H1 (cell line): ENCODE results near the gene SLC24A5. TPM values are rescaled to one million over a fixed set of nuclear protein-coding genes. Genes with fewer than 3 reads are reported as not detected.

Source experiments
- CTCF ChIA-PET: fragments of 300-600 bp; sonication (Branson Sonifier 250); formaldehyde crosslinking; loops from one replicate; lab custom pipeline; 2021; ENCODE audit not compliant: partially characterized antibody; lab: Charles Lee
- POLR2A ChIA-PET: fragments of 300-600 bp; sonication (Branson Sonifier 250); formaldehyde crosslinking; loops from one replicate; lab custom pipeline; 2021; ENCODE audit warnings: inconsistent platforms; ENCODE audit not compliant: partially characterized antibody; lab: Charles Lee
- DNase-seq, 2 experiments: peaks; one replicate each; pipeline versions ENCODE4 v3.0.0 to v3.0.0-alpha.2; 2010 to 2022; ENCODE audit warnings: low spot score in 2 of 2, low read depth in 1 of 2, mixed read lengths in 1 of 2
- FAIRE-seq: peaks from 2 replicates; lab custom pipeline; 2011; peaks lifted over from hg19 to GRCh38; lab: Jason Lieb, UNC
- H2AFZ ChIP-seq: 2 replicates; pipeline ENCODE4 v1.8.1; 2012; ENCODE audit warnings: low read length, inconsistent platforms
- H2AK5ac ChIP-seq: 2 replicates; pipeline ENCODE4 v1.6.1; 2013; ENCODE audit warnings: low read depth, low read length
- H2BK120ac ChIP-seq: replicated peaks from 2 replicates; pipeline ENCODE3; 2013; ENCODE audit warnings: low read depth, low read length, inconsistent platforms
- H2BK12ac ChIP-seq: 2 replicates; pipeline ENCODE4 v1.6.1; 2013; ENCODE audit warnings: low read depth, low read length
- H2BK15ac ChIP-seq: 2 replicates; pipeline ENCODE4 v1.6.1; 2013; ENCODE audit warnings: low read length
- H2BK20ac ChIP-seq: 2 replicates; pipeline ENCODE4 v1.6.1; 2013; ENCODE audit warnings: low read length
- H2BK5ac ChIP-seq: 2 replicates; pipeline ENCODE4 v1.6.1; 2013; ENCODE audit warnings: low read depth, low read length
- H3K14ac ChIP-seq: 2 replicates; pipeline ENCODE4 v1.6.1; 2013; ENCODE audit warnings: inconsistent platforms; ENCODE audit not compliant: insufficient read length
- H3K18ac ChIP-seq: 2 replicates; pipeline ENCODE4 v1.6.1; 2013; ENCODE audit warnings: low read length; ENCODE audit errors: extremely low read depth
- H3K23ac ChIP-seq: 2 replicates; pipeline ENCODE4 v1.6.1; 2013; ENCODE audit warnings: inconsistent platforms; ENCODE audit not compliant: insufficient read length
- H3K23me2 ChIP-seq: 2 replicates; pipeline ENCODE4 v1.6.1; 2013; ENCODE audit warnings: low read depth, low read length
- H3K27ac ChIP-seq: 2 replicates; pipeline ENCODE4 v1.6.1; 2011; ENCODE audit warnings: low read depth, low read length, inconsistent platforms
- H3K27me3 ChIP-seq, 4 experiments: replicated peaks in 1 of 4; 1 replicate in 1 of 4; 2 replicates in 3 of 4; pipeline versions ENCODE4 v1.6.1 to v1.8.1; 2011 to 2013; ENCODE audit warnings: low read length in 3 of 4, mild to moderate bottlenecking in 3 of 4, inconsistent platforms in 2 of 4, mixed read lengths in 2 of 4, moderate library complexity in 1 of 4; ENCODE audit not compliant: control insufficient read depth in 3 of 4, insufficient read depth in 3 of 4; ENCODE audit errors: extremely low read depth in 1 of 4
- H3K36me3 ChIP-seq, 4 experiments: 2 replicates each; pipeline versions ENCODE4 v1.6.1 to v1.8.1; 2011 to 2013; ENCODE audit warnings: mild to moderate bottlenecking in 4 of 4, low read length in 3 of 4, moderate library complexity in 2 of 4, control low read depth in 1 of 4, inconsistent platforms in 1 of 4; ENCODE audit not compliant: insufficient read depth in 4 of 4, control insufficient read depth in 2 of 4
- H3K4ac ChIP-seq: replicated peaks from 2 replicates; pipeline ENCODE3; 2013; ENCODE audit warnings: low read length, low read depth, mixed read lengths, inconsistent platforms; ENCODE audit not compliant: insufficient read length
- H3K4me1 ChIP-seq, 4 experiments: replicated peaks in 1 of 4; 1 replicate in 1 of 4; 2 replicates in 3 of 4; pipeline versions ENCODE4 v1.6.1 to v1.8.1; 2011 to 2013; ENCODE audit warnings: low read length in 3 of 4, inconsistent platforms in 2 of 4, mixed read lengths in 1 of 4; ENCODE audit not compliant: insufficient read depth in 4 of 4, control insufficient read depth in 3 of 4
- H3K4me2 ChIP-seq, 2 experiments: 2 replicates each; pipeline versions ENCODE4 v1.6.1 to v1.8.1; 2011 to 2013; ENCODE audit warnings: low read depth in 2 of 2, low read length in 2 of 2, control low read depth in 1 of 2, inconsistent platforms in 1 of 2, mild to moderate bottlenecking in 1 of 2; ENCODE audit not compliant: insufficient read depth in 1 of 2
- H3K4me3 ChIP-seq, 4 experiments: fragments of 200-600, 300-600 bp in 1 of 4; sonication (generic), shearing (Covaris generic), sonication (Bioruptor Twin) in 1 of 4; 2 replicates each; pipeline versions ENCODE4 v1.5.1 to v1.8.1; 2011 to 2016; ENCODE audit warnings: low read length in 4 of 4, low read depth in 3 of 4, control low read depth in 2 of 4, inconsistent platforms in 2 of 4, mild to moderate bottlenecking in 2 of 4, mixed read lengths in 1 of 4, moderate library complexity in 1 of 4; ENCODE audit not compliant: insufficient read depth in 2 of 4; ENCODE audit errors: extremely low read depth in 1 of 4
- H3K56ac ChIP-seq: replicated peaks from 2 replicates; pipeline ENCODE3; 2013; ENCODE audit warnings: low read depth, mild to moderate bottlenecking, mixed read lengths, low read length, inconsistent platforms; ENCODE audit not compliant: insufficient read length
- H3K79me1 ChIP-seq: 2 replicates; pipeline ENCODE4 v1.6.1; 2013; ENCODE audit warnings: low read depth, low read length, control low read depth
- H3K79me2 ChIP-seq, 2 experiments: 2 replicates each; pipeline versions ENCODE4 v1.6.1 to v1.8.1; 2012 to 2013; ENCODE audit warnings: low read length in 2 of 2, mild to moderate bottlenecking in 2 of 2, inconsistent platforms in 1 of 2; ENCODE audit not compliant: insufficient read depth in 2 of 2, control insufficient read depth in 1 of 2
- H3K9ac ChIP-seq, 4 experiments: replicated peaks in 1 of 4; 1 replicate in 1 of 4; 2 replicates in 3 of 4; pipeline versions ENCODE4 v1.6.1 to v1.8.1; 2011 to 2013; ENCODE audit warnings: low read depth in 3 of 4, low read length in 3 of 4, control low read depth in 2 of 4, mild to moderate bottlenecking in 2 of 4, moderate library complexity in 2 of 4, inconsistent platforms in 1 of 4; ENCODE audit errors: extremely low read depth in 1 of 4
- H3K9me3 ChIP-seq, 2 experiments: 2 replicates each; pipeline versions ENCODE4 v1.6.1 to v1.8.1; 2012 to 2013; ENCODE audit warnings: mild to moderate bottlenecking in 2 of 2, moderate library complexity in 2 of 2, control low read depth in 1 of 2, inconsistent platforms in 1 of 2, low read depth in 1 of 2, low read length in 1 of 2, mixed read lengths in 1 of 2; ENCODE audit not compliant: insufficient read depth in 2 of 2
- H4K20me1 ChIP-seq, 2 experiments: replicated peaks in 1 of 2; 2 replicates each; pipeline versions ENCODE3 to v1.8.1; 2011 to 2013; ENCODE audit warnings: inconsistent platforms in 2 of 2, low read length in 2 of 2, mild to moderate bottlenecking in 1 of 2; ENCODE audit not compliant: insufficient read depth in 2 of 2, control insufficient read depth in 1 of 2
- H4K5ac ChIP-seq: 2 replicates; pipeline ENCODE4 v1.6.1; 2013; ENCODE audit warnings: low read length, low read depth, mixed read lengths, inconsistent platforms; ENCODE audit not compliant: insufficient read length
- H4K8ac ChIP-seq: 2 replicates; pipeline ENCODE4 v1.8.0; 2013; ENCODE audit warnings: mild to moderate bottlenecking, moderate library complexity, low read length, inconsistent platforms; ENCODE audit not compliant: insufficient read depth; ENCODE audit errors: extremely low read depth
- H4K91ac ChIP-seq: replicated peaks from 2 replicates; pipeline ENCODE3; 2013; ENCODE audit warnings: low read length, mixed read lengths, inconsistent platforms; ENCODE audit not compliant: insufficient read length
- CTBP2 ChIP-seq: IDR thresholded peaks from 2 replicates; pipeline ENCODE4 v1.7.0; 2011; ENCODE audit warnings: borderline replicate concordance, mild to moderate bottlenecking, moderate library complexity, mixed read lengths, low read length; ENCODE audit not compliant: insufficient read depth, insufficient read length
- CTCF ChIP-seq, 3 experiments: IDR thresholded peaks; 1 replicate in 2 of 3; 2 replicates in 1 of 3; pipeline versions ENCODE4 v1.5.1 to v1.6.1; 2011; ENCODE audit warnings: low read length in 3 of 3, mild to moderate bottlenecking in 3 of 3, inconsistent platforms in 2 of 3, low read depth in 1 of 3, moderate library complexity in 1 of 3; ENCODE audit not compliant: insufficient read depth in 1 of 3; ENCODE audit errors: control extremely low read depth in 1 of 3
- E2F6 ChIP-seq: IDR thresholded peaks from 2 replicates; pipeline ENCODE4 v1.6.1; 2012; ENCODE audit warnings: inconsistent platforms
- EP300 ChIP-seq, 2 experiments: IDR thresholded peaks; 1 replicate in 1 of 2; 2 replicates in 1 of 2; pipeline ENCODE4 v1.6.1; 2011 to 2012; ENCODE audit warnings: low read depth in 2 of 2, low read length in 2 of 2, mild to moderate bottlenecking in 2 of 2, borderline replicate concordance in 1 of 2, inconsistent platforms in 1 of 2, moderate library complexity in 1 of 2
- EZH2 ChIP-seq: fragments of 200-600 bp; sonication (generic); IDR thresholded peaks from 2 replicates; pipeline ENCODE4 v1.7.1; 2012; ENCODE audit warnings: low read depth, mild to moderate bottlenecking, moderate library complexity, low read length, inconsistent platforms; ENCODE audit not compliant: severe bottlenecking
- NRF1 ChIP-seq: IDR thresholded peaks from 2 replicates; pipeline ENCODE4 v1.6.1; 2011; ENCODE audit warnings: mild to moderate bottlenecking, low read depth, low read length, improper control_type of control experiment
- POLR2A ChIP-seq, 2 experiments: IDR thresholded peaks; 1 replicate in 1 of 2; 2 replicates in 1 of 2; pipeline ENCODE4 v1.6.1; 2011; ENCODE audit warnings: low read depth in 2 of 2, low read length in 2 of 2, mild to moderate bottlenecking in 2 of 2; ENCODE audit errors: control extremely low read depth in 1 of 2
- POU5F1 ChIP-seq: IDR thresholded peaks from 2 replicates; pipeline ENCODE4 v1.6.1; 2011; ENCODE audit warnings: low read depth, mild to moderate bottlenecking, low read length, moderate library complexity
- SAP30 ChIP-seq: fragments of 300-600 bp; sonication (generic); IDR thresholded peaks from 2 replicates; pipeline ENCODE4 v1.7.1; 2012; ENCODE audit warnings: low read length, moderate library complexity, mild to moderate bottlenecking, inconsistent platforms; ENCODE audit not compliant: insufficient read depth, insufficient replicate concordance
- SUZ12 ChIP-seq: fragments of 200-600 bp; sonication (generic); IDR thresholded peaks from 2 replicates; pipeline ENCODE4 v1.6.1; 2012; ENCODE audit warnings: mild to moderate bottlenecking, inconsistent platforms, low read length, moderate library complexity, mixed read lengths
- TCF12 ChIP-seq: IDR thresholded peaks from 2 replicates; pipeline ENCODE4 v1.6.1; 2011; ENCODE audit warnings: low read depth, mild to moderate bottlenecking, low read length
- WGBS, 2 experiments: shearing (Covaris generic) in 1 of 2; methylation state at CpG; one replicate each; pipeline versions ENCODE4 v1.1.6 to v1.1.7; 2013 to 2015; ENCODE audit warnings: low lambda C conversion rate in 2 of 2, mixed read lengths in 2 of 2, inconsistent platforms in 1 of 2, low coverage in 1 of 2, missing lambda C conversion rate in 1 of 2; ENCODE audit not compliant: insufficient replicate concordance in 2 of 2, insufficient coverage in 1 of 2, insufficient read length in 1 of 2; ENCODE audit errors: extremely low coverage in 1 of 2, missing lambda C conversion rate in 1 of 2; 5-methylcytosine and 5-hydroxymethylcytosine counted together
- polyA plus RNA-seq, 7 experiments: library from polyadenylated mRNA; depleted of rRNA in 3 of 7; stranded (reverse) in 5 of 7; unstranded in 2 of 7; fragments of >200 nt in 5 of 7; fragments of 200-250 nt in 2 of 7; gene quantifications; 1 replicate in 5 of 7; 2 replicates in 1 of 7; 4 replicates in 1 of 7; pipeline versions ENCODE4 v1.2.1 to v1.2.3, GENCODE V29; 2011 to 2013; ENCODE audit warnings: missing spikeins in 2 of 7, mixed read lengths in 2 of 7
- total RNA-seq: library from RNA; stranded (reverse); fragmentation: NEBNext Ultra II Directional; extraction: Animal tissue kit (Norgen Biotek cat#: 25700); gene quantifications from 2 replicates; pipeline ENCODE4 v1.2.1, GENCODE V29; 2021

The SLC24A5 gene
- total and polyA plus RNA-seq, 2 of the 8 experiments (the other 6 are each of a cell fraction or from before 2014, with no cell fraction given), result not detected

- Histone ChIP-seq H2BK12ac (no peak overlapping the region), H2BK5ac (no peak overlapping the region), H3K4me3 (no peak overlapping the region), H4K91ac (no peak overlapping the region), H3K27me3 (no peaks in the 10 kb centered on the region), H2BK20ac (no peak overlapping the region), H3K27ac (no peak overlapping the region), H2AK5ac (no peak overlapping the region), H3K23me2 (no peaks in the 10 kb centered on the region), H3K79me1 (no peaks in the 10 kb centered on the region), H4K8ac (no peak overlapping the region), H4K20me1 (no peaks in the 10 kb centered on the region), H3K14ac (no peak overlapping the region), H3K9ac (no peak overlapping the region), H3K79me2 (no peaks in the 10 kb centered on the region), H2BK15ac (no peak overlapping the region), H4K5ac (no peak overlapping the region), H3K4me2 (no peak overlapping the region), H3K56ac (no peak overlapping the region), H2AFZ (no peak overlapping the region), H3K23ac (no peak overlapping the region), H2BK120ac (no peak overlapping the region), H3K36me3 (no peaks in the 10 kb centered on the region), H3K9me3 (peaks cover 14 to 15% of the 10 kb centered on the region in 2 experiments; a peak in 3 of 4 replicates), H3K18ac (no peak overlapping the region), H3K4ac (no peak overlapping the region), H3K4me1 (no peaks in the 10 kb centered on the region)
- WGBS, 2 experiments, result 85% methylated on average over 6 of the region's 6 CpGs; no CpG with 5 or more reads in 1 of the 2 experiments
- POLR2A ChIA-PET, result no interaction called here
- no peak for FAIRE-seq
- CTCF ChIA-PET, result no interaction called here
- DNase-seq, result no peak
- TF ChIP-seq POU5F1 (no peak), EP300 (IDR thresholded peaks at IDR 0.05; ENCODE audit: borderline replicate concordance in 1 of 2, low read depth in 2 of 2, low read length in 2 of 2) (no peak), SUZ12 (no peak), E2F6 (no peak), POLR2A (IDR thresholded peaks at IDR 0.05; ENCODE audit: control extremely low read depth in 1 of 2, low read depth in 2 of 2, low read length in 2 of 2) (no peak), NRF1 (no peak), EZH2 (no peak), CTCF (IDR thresholded peaks at IDR 0.05; ENCODE audit: control extremely low read depth in 1 of 3, insufficient read depth in 1 of 3, low read depth in 1 of 3, low read length in 3 of 3) (no peak), SAP30 (no peak), CTBP2 (no peak), TCF12 (no peak)
These were observed 31.1 kb upstream of the SLC24A5 start for GRCh38 chr15:48089702-48090101.
